Mesodermal cell (in vitro differentiated cells): ENCODE results near the gene COL4A1.
A peak's percentile ranks its signal among the peaks of the same experiment; 100 is the strongest.

Experiments used
- H3K27ac ChIP-seq: 2 replicates; pipeline ENCODE4 v1.7.0; 2013; ENCODE audit warnings: mild to moderate bottlenecking, low read depth, low read length, moderate library complexity; ENCODE audit not compliant: severe bottlenecking
- H3K36me3 ChIP-seq: 2 replicates; pipeline ENCODE4 v1.7.1; 2013; ENCODE audit warnings: mild to moderate bottlenecking, low read length, moderate library complexity; ENCODE audit not compliant: control insufficient read depth, insufficient read depth
- H3K4me1 ChIP-seq: one replicate; pipeline ENCODE4 v1.7.1; 2013; ENCODE audit warnings: mild to moderate bottlenecking, low read length; ENCODE audit not compliant: insufficient read depth, control insufficient read depth, poor library complexity, severe bottlenecking
- H3K4me3 ChIP-seq: 2 replicates; pipeline ENCODE4 v1.7.0; 2013; ENCODE audit warnings: low read length, control low read depth, mild to moderate bottlenecking; ENCODE audit not compliant: insufficient read depth, poor library complexity, severe bottlenecking; ENCODE audit errors: extremely low read depth
- H3K9me3 ChIP-seq: 2 replicates; pipeline ENCODE4 v1.7.1; 2013; ENCODE audit warnings: mild to moderate bottlenecking, low read length, moderate library complexity; ENCODE audit not compliant: control insufficient read depth
- WGBS, 2 experiments: methylation state at CpG; one replicate each; pipeline ENCODE4 v1.1.5; 2013; ENCODE audit warnings: missing lambda C conversion rate in 2 of 2; ENCODE audit not compliant: insufficient coverage in 2 of 2; 5-methylcytosine and 5-hydroxymethylcytosine counted together

Gene COL4A1

GRCh38 chr13:110256126-110256905 lies 50.6 kb downstream of the COL4A1 start:
- H3K27ac ChIP-seq: no peak overlapping the region
- no peak overlapping the region for H3K4me3 ChIP-seq
- peaks cover 24% of the 10 kb centered on the region for H3K4me1 ChIP-seq
- H3K36me3 ChIP-seq: peaks cover 51% of the 10 kb centered on the region
- H3K9me3 ChIP-seq: no peaks in the 10 kb centered on the region
- 87% methylated on average over 6 to 13 of the region's 18 CpGs for WGBS, 2 experiments

GRCh38 chr13:110254751-110255553 lies 52.0 kb downstream of the COL4A1 start:
- Histone ChIP-seq H3K9me3 (no peaks in the 10 kb centered on the region), H3K4me1 (peaks cover 29% of the 10 kb centered on the region), H3K4me3 (no peak overlapping the region), H3K27ac (peak overlapping the region; percentile 55), H3K36me3 (peaks cover 51% of the 10 kb centered on the region)
- WGBS, 2 experiments: 79 to 86% methylated on average over 8 to 9 of the region's 9 CpGs

- Histone ChIP-seq H3K4me1 (peaks cover 23% of the 10 kb centered on the region), H3K27ac (peak overlapping the region; percentile 55), H3K9me3 (no peaks in the 10 kb centered on the region), H3K36me3 (peaks cover 49% of the 10 kb centered on the region), H3K4me3 (no peak overlapping the region)
- WGBS, 2 experiments: 86 to 92% methylated on average over 5 to 7 of the region's 7 CpGs
Measured at GRCh38 chr13:110254151-110254679, 52.7 kb downstream of the COL4A1 start.

- Histone ChIP-seq H3K27ac (no peak overlapping the region), H3K9me3 (no peaks in the 10 kb centered on the region), H3K36me3 (peaks cover 47% of the 10 kb centered on the region), H3K4me3 (no peak overlapping the region), H3K4me1 (peaks cover 47% of the 10 kb centered on the region)
- 94 to 95% methylated on average over 9 to 10 of the region's 12 CpGs for WGBS, 2 experiments
Measured at GRCh38 chr13:110251193-110251819, 55.7 kb downstream of the COL4A1 start.

- H3K27ac ChIP-seq: peak overlapping the region; percentile 23
- peaks cover 45% of the 10 kb centered on the region for H3K36me3 ChIP-seq
- H3K4me1 ChIP-seq: peaks cover 53% of the 10 kb centered on the region
- no peaks in the 10 kb centered on the region for H3K9me3 ChIP-seq
- H3K4me3 ChIP-seq: no peak overlapping the region
- WGBS, 2 experiments: 93 to 100% methylated on average over 7 to 9 of the region's 10 CpGs
Measured at GRCh38 chr13:110250258-110250891, 56.6 kb downstream of the COL4A1 start.

GRCh38 chr13:110249326-110249725 lies 57.6 kb downstream of the COL4A1 start:
- peak overlapping the region; percentile 41 for H3K27ac ChIP-seq
- 95 to 98% methylated on average over 10 to 12 of the region's 13 CpGs for WGBS, 2 experiments
- no peaks in the 10 kb centered on the region for H3K9me3 ChIP-seq
- peaks cover 47% of the 10 kb centered on the region for H3K36me3 ChIP-seq
- peaks cover 59% of the 10 kb centered on the region for H3K4me1 ChIP-seq
- H3K4me3 ChIP-seq: no peak overlapping the region

GRCh38 chr13:110248449-110249143 lies 58.4 kb downstream of the COL4A1 start:
- Histone ChIP-seq H3K4me1 (peaks cover 58% of the 10 kb centered on the region), H3K4me3 (no peak overlapping the region), H3K27ac (peak overlapping the region; percentile 87), H3K9me3 (no peaks in the 10 kb centered on the region), H3K36me3 (peaks cover 49% of the 10 kb centered on the region)
- 96 to 97% methylated on average over 15 to 23 of the region's 27 CpGs for WGBS, 2 experiments

- WGBS, 2 experiments: 95 to 96% methylated on average over 3 to 4 of the region's 5 CpGs
- no peaks in the 10 kb centered on the region for H3K9me3 ChIP-seq
- H3K36me3 ChIP-seq: peaks cover 56% of the 10 kb centered on the region
- H3K4me1 ChIP-seq: peaks cover 56% of the 10 kb centered on the region
- H3K4me3 ChIP-seq: no peak overlapping the region
- H3K27ac ChIP-seq: peak overlapping the region; percentile 87
Measured at GRCh38 chr13:110246530-110246929, 60.4 kb downstream of the COL4A1 start.

GRCh38 chr13:110245416-110245899 lies 61.5 kb downstream of the COL4A1 start:
- Histone ChIP-seq H3K4me3 (no peak overlapping the region), H3K4me1 (peaks cover 49% of the 10 kb centered on the region), H3K27ac (peak overlapping the region; percentile 67), H3K9me3 (no peaks in the 10 kb centered on the region), H3K36me3 (peaks cover 57% of the 10 kb centered on the region)
- WGBS, 2 experiments: 90 to 92% methylated on average over 7 of the region's 7 CpGs
